ENCODE results near the gene SULT1A1. TPM values are rescaled to one million over a fixed set of nuclear protein-coding genes. Genes with fewer than 3 reads are reported as not detected.
"Not testable (repeated sequence)": the region's sequence is repeated elsewhere in the genome, so short reads cannot be mapped to it uniquely, and the experiment has no call there.

Gene SULT1A1
- total RNA-seq, 1 donor: 0.27 TPM

DNA sequence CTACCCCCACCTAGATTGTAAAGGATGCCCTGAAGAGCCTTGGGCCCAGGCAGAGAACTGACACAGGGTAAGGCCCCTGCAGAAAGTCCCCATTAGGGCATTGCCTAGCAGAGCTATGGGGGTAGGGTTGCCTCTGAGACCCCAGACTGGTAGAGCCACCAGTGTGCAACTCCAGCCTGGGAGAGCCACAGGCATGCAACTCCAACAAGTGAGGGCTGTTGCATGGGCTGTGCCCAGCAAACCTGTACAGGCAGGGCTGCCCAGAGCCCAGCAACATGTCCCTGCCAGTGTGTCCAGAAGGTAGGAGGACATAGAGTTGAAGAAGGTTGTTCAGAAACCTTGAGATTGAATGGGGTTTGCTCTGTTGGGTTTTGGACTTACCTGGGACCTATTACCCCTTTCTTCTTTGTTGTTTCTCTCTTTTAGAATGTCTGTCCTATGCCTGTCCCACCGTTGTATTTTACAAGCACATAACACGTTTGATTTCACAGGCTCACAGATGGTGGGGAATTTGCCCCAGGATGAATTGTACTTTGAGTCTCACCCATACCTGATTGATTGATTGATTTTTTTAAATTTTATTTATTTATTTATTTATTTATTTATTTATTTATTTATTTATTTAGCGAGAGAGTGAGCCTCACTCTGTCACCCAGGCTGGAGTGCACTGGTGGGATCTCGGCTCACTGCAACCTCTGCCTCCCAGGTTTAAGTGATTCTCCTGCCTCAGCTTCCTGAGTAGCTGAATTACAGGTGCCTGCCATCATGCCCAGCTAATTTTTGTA lies 39.7 kb downstream of the SULT1A1 start:
- TF ChIP-seq, protein P1, sequence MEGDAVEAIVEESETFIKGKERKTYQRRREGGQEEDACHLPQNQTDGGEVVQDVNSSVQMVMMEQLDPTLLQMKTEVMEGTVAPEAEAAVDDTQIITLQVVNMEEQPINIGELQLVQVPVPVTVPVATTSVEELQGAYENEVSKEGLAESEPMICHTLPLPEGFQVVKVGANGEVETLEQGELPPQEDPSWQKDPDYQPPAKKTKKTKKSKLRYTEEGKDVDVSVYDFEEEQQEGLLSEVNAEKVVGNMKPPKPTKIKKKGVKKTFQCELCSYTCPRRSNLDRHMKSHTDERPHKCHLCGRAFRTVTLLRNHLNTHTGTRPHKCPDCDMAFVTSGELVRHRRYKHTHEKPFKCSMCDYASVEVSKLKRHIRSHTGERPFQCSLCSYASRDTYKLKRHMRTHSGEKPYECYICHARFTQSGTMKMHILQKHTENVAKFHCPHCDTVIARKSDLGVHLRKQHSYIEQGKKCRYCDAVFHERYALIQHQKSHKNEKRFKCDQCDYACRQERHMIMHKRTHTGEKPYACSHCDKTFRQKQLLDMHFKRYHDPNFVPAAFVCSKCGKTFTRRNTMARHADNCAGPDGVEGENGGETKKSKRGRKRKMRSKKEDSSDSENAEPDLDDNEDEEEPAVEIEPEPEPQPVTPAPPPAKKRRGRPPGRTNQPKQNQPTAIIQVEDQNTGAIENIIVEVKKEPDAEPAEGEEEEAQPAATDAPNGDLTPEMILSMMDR (IDR thresholded peaks at IDR 0.05; ENCODE audit: insufficient read depth, low read length): no peak

DNA sequence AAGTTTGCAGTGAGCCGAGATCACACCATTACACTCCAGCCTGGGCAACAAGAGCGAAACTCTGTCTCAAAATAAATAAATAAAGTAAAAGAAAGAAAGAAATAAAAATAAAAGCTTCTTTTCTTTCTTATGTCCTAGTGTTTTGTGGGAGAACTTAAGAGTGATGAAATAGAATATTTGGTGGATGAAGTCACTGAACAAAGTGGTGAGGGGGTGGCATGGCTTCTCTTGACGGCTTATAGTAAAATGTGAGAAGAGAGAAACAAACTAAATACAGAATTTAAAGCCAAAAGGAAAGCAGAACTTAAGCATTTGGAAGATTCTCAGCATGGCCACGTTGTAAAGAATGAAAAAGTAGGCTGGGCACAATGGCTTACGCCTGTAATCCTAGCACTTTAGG lies 40.8 kb downstream of the SULT1A1 start:
- peak; percentile 19 for DNase-seq (ENCODE audit: low read depth)
- TF ChIP-seq, protein P1 (IDR thresholded peaks at IDR 0.05; ENCODE audit: insufficient read depth, low read length): no peak
- H3K4me3 ChIP-seq (ENCODE audit: low read depth, low read length): no peak overlapping the region

More for the DNA sequence above, 39.7 kb downstream of the SULT1A1 start:
- no peak for DNase-seq (ENCODE audit: low read depth)
- H3K4me3 ChIP-seq (ENCODE audit: low read depth, low read length): no peak overlapping the region

DNA sequence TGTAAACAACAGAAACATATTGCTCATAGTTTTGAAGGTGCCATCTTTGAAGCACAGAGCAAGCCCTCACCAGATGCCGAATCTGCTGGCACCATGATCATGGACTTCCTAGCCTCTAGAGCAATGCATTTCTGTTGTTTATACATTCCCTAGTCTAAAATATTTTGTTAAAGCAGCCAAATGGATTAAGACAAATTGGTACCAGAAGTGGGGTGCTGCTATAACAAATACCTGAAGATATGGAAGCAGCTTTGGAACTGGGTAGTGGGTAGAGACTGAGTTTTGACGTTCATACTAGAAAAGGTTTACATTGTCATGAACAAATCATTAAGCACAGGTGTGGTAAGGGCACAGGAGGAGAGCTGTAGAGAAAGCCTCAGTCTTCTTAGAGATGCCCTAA lies 42.6 kb downstream of the SULT1A1 start:
- DNase-seq (ENCODE audit: low read depth): no peak
- no peak overlapping the region for H3K4me3 ChIP-seq (ENCODE audit: low read depth, low read length)
- TF ChIP-seq, protein P1 (IDR thresholded peaks at IDR 0.05; ENCODE audit: insufficient read depth, low read length): no peak

DNA sequence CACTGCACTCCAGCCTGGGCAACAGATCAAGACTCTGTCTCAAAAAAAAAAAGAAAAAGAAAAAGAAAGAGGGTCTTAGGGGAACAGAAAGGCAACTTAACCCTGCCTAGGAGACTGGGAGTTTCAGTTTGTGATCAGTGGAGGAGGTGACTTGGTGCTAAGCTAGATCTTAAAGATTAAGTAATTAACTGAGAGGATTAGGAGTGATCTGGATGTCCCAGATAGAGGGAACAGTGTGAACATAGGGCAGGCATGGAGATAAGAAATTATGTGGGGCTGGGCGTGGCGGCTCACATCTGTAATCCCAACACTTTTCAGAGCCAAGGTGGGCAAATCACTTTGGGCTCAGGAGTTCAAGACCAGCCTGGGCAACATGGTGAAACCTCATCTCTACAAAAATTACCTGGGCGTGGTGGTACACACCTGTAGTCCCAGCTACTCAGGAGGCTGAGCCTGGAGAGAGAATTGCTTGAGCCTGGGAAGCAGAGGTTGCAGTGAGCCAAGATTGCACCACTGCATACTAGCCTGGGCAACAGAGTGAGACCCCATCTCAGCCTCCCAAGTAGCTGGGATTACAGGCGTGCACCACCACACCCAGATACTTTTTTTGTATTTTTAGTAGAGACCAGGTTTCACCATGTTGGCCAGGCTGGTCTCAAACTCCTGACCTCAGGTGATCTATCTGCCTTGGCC lies 43.5 kb downstream of the SULT1A1 start:
- H3K4me3 ChIP-seq (ENCODE audit: low read depth, low read length); DNase-seq (ENCODE audit: low read depth): not testable (repeated sequence)

DNA sequence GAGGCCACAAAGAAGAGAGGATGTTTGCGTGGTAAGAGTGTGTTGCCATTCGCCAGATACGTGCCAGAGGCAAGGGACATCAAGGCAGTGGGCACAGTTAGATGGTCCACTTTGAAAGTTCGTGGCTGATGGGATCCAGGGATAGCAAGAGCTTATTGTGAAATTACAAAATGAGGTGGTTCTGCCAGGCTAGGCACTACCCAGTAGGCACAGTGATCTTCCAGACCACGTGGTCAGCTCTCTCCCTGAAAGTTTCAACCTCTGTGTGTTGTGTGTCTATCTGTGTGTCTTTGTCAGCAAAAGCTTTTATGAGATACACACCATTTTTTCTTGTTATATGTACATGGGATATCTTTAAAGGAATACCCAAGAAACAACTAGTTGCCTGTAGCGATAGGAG lies 46.6 kb downstream of the SULT1A1 start:
- no peak for DNase-seq (ENCODE audit: low read depth)
- no peak overlapping the region for H3K4me3 ChIP-seq (ENCODE audit: low read depth, low read length)
- TF ChIP-seq, protein P1 (IDR thresholded peaks at IDR 0.05; ENCODE audit: insufficient read depth, low read length): no peak

DNA sequence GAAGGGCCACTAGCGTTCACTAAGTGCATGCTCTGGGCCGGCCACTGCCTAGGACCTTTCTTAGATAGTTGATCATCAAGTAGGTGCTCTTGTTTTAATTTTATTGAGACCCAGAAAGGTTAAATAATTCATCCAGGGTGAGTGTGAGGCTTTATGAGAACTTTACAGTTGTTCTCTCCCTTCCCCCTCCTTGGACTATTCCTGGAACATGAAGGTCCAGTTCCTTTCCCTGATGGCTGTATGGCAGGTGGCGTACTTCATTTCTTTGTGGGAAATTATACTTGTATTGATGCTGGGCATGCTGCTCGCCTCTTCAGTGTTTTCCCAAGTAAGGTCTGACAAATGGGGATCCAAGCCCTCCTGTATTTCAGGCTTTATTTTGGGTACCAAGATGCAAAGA lies 47.6 kb downstream of the SULT1A1 start:
- TF ChIP-seq, protein P1 (IDR thresholded peaks at IDR 0.05; ENCODE audit: insufficient read depth, low read length): no peak
- no peak overlapping the region for H3K4me3 ChIP-seq (ENCODE audit: low read depth, low read length)
- no peak for DNase-seq (ENCODE audit: low read depth)

DNA sequence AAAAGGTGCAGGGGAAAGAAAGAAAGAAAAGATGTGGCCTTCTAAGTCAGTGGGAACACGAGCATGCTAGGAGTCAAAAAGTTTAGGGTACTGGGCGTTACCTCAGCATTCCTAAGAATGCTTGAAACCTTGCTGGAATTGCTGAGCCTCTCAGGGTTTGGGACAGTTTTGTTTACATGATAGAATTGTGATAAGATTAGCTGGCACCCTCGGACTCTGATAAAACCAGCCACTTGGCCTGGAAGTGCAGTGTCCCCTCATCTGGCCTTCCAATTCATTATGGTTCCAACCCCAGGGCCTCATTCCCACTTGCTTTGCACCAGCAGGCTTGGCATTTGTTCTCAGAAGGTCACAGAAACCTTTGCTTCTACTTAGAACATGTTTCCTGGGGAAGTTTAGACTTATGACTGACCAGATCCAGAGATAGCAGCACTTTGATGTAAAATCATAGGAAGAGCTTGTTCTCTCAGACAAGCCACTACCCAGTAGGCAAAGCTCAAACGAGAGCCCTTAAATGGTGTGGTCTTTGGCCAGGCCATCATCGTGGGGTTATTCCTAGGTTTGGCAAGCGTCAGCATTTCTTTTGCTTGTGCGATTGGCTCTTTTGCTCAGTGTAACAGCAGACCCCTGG lies 48.2 kb downstream of the SULT1A1 start:
- DNase-seq (ENCODE audit: low read depth): peak; percentile 22
- no peak overlapping the region for H3K4me3 ChIP-seq (ENCODE audit: low read depth, low read length)
- TF ChIP-seq, protein P1 (IDR thresholded peaks at IDR 0.05; ENCODE audit: insufficient read depth, low read length): no peak
